Ascending aorta (tissue), 2 donors: ENCODE data around the gene ECPAS. TPM values are rescaled to one million over a fixed set of nuclear protein-coding genes. Genes with fewer than 3 reads are reported as not detected.
A peak's percentile ranks its signal among the peaks of the same experiment; 100 is the strongest.
"Not testable (repeated sequence)": the region's sequence is repeated elsewhere in the genome, so short reads cannot be mapped to it uniquely, and the experiment has no call there.

Experiments used
- DNase-seq, 2 donors: peaks; one replicate each; pipeline ENCODE4 v3.0.0-alpha.2; 2019; ENCODE audit warnings: low spot score in 2 of 2
- H3K27ac ChIP-seq, 2 donors: fragments of 200-600 bp; sonication (generic); one replicate each; pipeline ENCODE4 v1.5.1; 2016 to 2017; ENCODE audit warnings: mild to moderate bottlenecking in 1 of 2
- H3K27me3 ChIP-seq: fragments of 200-600 bp; sonication (generic); one replicate; pipeline ENCODE4 v1.5.1; 2017
- H3K36me3 ChIP-seq, 2 donors: fragments of 200-600 bp; sonication (generic); one replicate each; pipeline ENCODE4 v1.5.1; 2016
- H3K4me1 ChIP-seq, 2 donors: fragments of 200-600 bp; sonication (generic); one replicate each; pipeline ENCODE4 v1.5.1; 2016 to 2017; ENCODE audit warnings: mild to moderate bottlenecking in 1 of 2
- H3K4me3 ChIP-seq, 2 donors: fragments of 200-600 bp; sonication (generic); one replicate each; pipeline ENCODE4 v1.5.1; 2016 to 2017; ENCODE audit warnings: mild to moderate bottlenecking in 1 of 2
- H3K9me3 ChIP-seq, 2 donors: fragments of 200-600 bp; sonication (generic); one replicate each; pipeline ENCODE4 v1.5.1; 2016
- CTCF ChIP-seq, 3 experiments: fragments of 200-600 bp in 2 of 3; fragments of 450-650 bp in 1 of 3; sonication (generic) in 2 of 3; IDR thresholded peaks; one replicate each; pipeline ENCODE4 v1.5.1; 2016 to 2019; ENCODE audit warnings: antibody characterized with exemption in 3 of 3, mild to moderate bottlenecking in 1 of 3, moderate library complexity in 1 of 3
- intact Hi-C: fragments of 100-400 bp; cut with DNase I; formaldehyde crosslinking; loops from one replicate; pipeline ENCODE4 v1.15.1; 2023
- total RNA-seq: library from RNA; depleted of rRNA; stranded (reverse); fragments of >200 nt; gene quantifications from one replicate; pipeline ENCODE4 v1.1.0, GENCODE V29; 2016

The ECPAS gene
- total RNA-seq, 1 donor from 2014 or later: 32.6 TPM

DNA sequence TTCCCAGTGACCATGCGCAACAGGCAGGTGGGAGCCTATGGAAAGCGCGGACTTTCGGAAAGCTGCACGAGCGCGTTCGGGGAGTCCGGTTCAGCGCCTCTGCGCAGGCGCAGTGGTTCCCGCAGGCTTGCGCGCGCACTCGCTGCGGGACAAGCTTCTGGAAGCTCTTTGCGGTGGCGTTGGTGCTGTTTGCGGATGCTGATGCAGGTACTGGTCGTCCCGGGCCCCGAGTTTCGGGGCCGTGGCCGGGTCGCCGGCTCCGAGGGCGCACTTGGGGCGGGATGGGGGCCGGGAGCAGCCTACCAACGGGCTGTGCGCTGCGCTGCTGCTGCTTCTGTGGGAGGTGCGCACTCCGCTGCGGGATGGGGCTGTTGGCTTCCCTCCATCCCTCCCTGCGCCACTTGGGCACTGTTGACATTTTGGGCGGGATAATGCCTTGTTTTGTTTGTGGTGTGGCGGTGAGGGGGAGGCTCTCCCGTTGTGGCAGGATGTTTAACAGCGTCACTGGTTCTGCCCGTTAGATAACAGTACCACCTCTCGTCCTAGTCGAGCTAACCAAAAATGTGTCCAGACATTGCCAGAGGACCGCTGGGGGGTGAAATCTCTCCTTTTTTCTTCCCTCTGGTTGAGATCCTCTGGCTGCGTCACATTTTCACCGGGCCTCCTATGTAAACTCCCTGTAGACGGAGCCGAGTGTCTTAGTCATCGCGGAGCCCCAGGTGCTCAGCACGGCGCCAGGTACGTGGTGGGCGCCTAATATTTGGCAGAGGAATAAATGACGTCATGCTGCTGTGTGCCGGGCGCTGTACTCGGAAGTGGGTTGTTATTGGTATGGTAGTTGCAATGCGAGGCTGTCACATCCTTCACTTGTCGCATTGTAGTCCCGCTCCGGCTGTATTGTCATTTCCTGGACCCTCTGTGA is 41.1 kb upstream of the ECPAS start, which contains the start of gene ZNF483:
Gene ZNF483 (plus strand): TSS at position 124 of the 922 bp plus-strand sequence. CDS start 2,217 bp downstream, outside the sequence.
- Histone ChIP-seq H3K4me1 (no peaks in the 10 kb centered on the region), H3K9me3 (peaks cover 5 to 20% of the 10 kb centered on the region in 2 donors), H3K4me3 (peak within 1 kb of the TSS; percentile 78 to 92), H3K36me3 (peaks cover 7 to 34% of the 10 kb centered on the region in 2 donors), H3K27ac (peak within 1 kb of the TSS; percentile 54 to 61), H3K27me3 (no peaks in the 10 kb centered on the region)
- intact Hi-C loops: no loop called here
- DNase-seq: peak; percentile 13 to 78
- TF ChIP-seq CTCF (IDR thresholded peaks at IDR 0.05): no peak

DNA sequence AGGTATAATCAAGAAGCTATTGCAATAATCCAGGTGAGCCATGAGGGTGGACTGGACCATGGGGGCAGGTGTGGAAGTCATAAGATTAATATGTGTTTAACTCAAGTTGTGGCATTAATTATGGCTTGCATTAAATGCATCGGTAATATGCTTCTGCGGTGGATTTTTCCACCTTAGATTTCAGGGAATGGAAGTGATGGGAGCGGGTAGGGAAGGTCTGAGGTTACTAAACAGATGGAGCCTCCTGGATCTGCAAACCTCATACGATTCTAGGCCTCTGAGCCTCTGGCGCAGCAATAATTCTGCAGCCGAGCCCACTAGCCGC is 40.5 kb upstream of the ECPAS start:
- Histone ChIP-seq H3K27ac (no peak overlapping the region), H3K9me3 (peaks cover 5 to 13% of the 10 kb centered on the region in 2 donors), H3K4me3 (peak overlapping the region; percentile 78 to 92), H3K4me1 (no peaks in the 10 kb centered on the region), H3K36me3 (peaks cover 4 to 28% of the 10 kb centered on the region in 2 donors), H3K27me3 (no peaks in the 10 kb centered on the region)
- TF ChIP-seq CTCF (IDR thresholded peaks at IDR 0.05): no peak
- intact Hi-C loops: no loop called here
- DNase-seq: no peak

DNA sequence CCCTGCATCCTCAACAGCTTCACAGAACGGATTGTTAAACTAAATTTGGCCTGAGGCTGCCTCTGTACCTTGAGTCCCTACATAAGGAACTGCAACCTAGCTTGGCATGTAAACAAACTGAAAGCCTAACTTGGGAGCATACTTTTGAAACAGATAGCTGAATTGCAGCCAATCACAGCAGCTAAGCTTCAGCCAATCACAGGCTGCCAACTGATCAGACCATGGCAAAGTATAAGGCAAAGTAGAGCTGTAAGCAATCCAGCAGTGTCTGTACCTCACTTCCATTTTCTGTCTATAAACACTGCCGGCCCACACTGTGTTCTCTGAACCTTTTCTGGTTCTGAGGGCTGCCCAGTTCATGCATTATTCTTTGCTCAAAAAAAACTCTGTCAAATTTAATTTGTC is 31.9 kb upstream of the ECPAS start:
- no peak for TF ChIP-seq CTCF (IDR thresholded peaks at IDR 0.05)
- Histone ChIP-seq H3K9me3 (peaks cover 0 to 7% of the 10 kb centered on the region in 2 donors), H3K36me3 (no peaks in the 10 kb centered on the region), H3K4me3 (no peak overlapping the region), H3K27ac (no peak overlapping the region), H3K4me1 (no peaks in the 10 kb centered on the region), H3K27me3 (no peaks in the 10 kb centered on the region)
- intact Hi-C loops: no loop called here
- no peak for DNase-seq

DNA sequence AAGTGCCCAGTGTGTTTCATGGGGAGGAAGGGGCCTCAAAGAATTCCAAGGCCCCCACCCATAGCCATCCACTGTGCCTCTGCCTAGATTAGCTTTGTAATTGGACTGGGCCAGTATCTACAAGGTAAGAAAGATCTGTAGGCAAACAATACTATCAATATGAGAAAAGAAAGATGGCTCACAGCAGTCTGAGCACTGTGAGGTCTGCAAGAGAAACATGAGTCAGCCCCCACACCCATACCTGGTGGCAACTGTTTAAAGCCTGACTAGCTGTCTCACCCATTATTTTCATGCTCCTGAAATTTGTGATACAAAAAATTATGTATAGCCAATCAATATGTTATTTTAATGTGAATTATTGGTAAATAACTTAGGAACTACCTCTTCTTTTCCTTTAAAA is 30.8 kb upstream of the ECPAS start:
- intact Hi-C loops: no loop called here
- H3K4me1 ChIP-seq: no peaks in the 10 kb centered on the region
- no peak for TF ChIP-seq CTCF (IDR thresholded peaks at IDR 0.05)
- H3K9me3 ChIP-seq: peaks cover 0 to 7% of the 10 kb centered on the region in 2 donors
- DNase-seq: no peak
- H3K4me3 ChIP-seq: no peak overlapping the region
- no peak overlapping the region for H3K27ac ChIP-seq
- no peaks in the 10 kb centered on the region for H3K27me3 ChIP-seq
- no peaks in the 10 kb centered on the region for H3K36me3 ChIP-seq

- H3K4me1 ChIP-seq, H3K36me3 ChIP-seq, H3K27me3 ChIP-seq, H3K9me3 ChIP-seq, intact Hi-C loops, DNase-seq, H3K4me3 ChIP-seq, H3K27ac ChIP-seq: not testable (repeated sequence)
These were observed 27.4 kb upstream of the ECPAS start for GRCh38 chr9:111511581-111511980.

- Histone ChIP-seq H3K4me3 (no peak overlapping the region), H3K4me1 (no peaks in the 10 kb centered on the region), H3K27ac (no peak overlapping the region), H3K36me3 (no peaks in the 10 kb centered on the region), H3K9me3 (no peaks in the 10 kb centered on the region), H3K27me3 (no peaks in the 10 kb centered on the region)
- no peak for TF ChIP-seq CTCF (IDR thresholded peaks at IDR 0.05)
- intact Hi-C loops: no loop called here
- DNase-seq: no peak
These were observed 18.3 kb upstream of the ECPAS start for GRCh38 chr9:111502506-111502905.
